Measurements from ENCODE around the gene DSC2.
A peak's percentile ranks its signal among the peaks of the same experiment; 100 is the strongest.

Gene DSC2

DNA sequence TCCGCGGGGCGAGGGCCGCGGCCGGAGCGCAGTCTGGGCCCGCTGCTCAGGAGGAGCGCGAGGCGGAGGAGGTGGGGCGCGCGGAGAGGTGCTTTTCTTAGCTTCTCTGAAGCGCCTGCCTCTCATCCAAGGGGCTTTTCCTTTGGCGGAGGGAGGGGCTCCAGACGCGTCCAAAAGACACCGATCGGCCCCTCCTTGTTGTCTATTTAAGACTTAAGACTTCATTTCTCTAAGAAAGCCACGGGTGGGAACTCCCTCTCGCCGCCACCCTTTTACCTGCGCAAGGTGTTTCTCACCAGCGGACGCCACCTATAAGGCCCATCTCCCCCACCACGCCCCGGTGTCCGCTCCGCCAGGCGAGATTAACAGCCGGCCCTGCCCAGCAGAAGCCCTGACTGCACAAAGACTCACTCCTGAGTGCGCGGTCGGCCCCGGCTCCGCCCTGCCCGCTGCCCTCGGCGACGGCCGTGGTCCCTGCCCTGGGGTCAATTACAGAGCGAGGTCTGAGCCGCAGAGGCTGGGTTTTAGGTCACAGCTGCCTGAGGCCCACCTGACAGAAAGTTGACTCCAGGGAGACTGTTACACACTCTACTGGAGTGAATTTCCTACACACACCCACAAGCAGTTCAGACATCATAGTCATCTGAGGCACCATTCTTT, at the start of gene DSC2:
Gene DSC2, minus strand, starts transcription at position 397 of the 660 bp plus-strand sequence. CDS start 450 bp downstream, outside the sequence.
- TF ChIP-seq, protein P1, sequence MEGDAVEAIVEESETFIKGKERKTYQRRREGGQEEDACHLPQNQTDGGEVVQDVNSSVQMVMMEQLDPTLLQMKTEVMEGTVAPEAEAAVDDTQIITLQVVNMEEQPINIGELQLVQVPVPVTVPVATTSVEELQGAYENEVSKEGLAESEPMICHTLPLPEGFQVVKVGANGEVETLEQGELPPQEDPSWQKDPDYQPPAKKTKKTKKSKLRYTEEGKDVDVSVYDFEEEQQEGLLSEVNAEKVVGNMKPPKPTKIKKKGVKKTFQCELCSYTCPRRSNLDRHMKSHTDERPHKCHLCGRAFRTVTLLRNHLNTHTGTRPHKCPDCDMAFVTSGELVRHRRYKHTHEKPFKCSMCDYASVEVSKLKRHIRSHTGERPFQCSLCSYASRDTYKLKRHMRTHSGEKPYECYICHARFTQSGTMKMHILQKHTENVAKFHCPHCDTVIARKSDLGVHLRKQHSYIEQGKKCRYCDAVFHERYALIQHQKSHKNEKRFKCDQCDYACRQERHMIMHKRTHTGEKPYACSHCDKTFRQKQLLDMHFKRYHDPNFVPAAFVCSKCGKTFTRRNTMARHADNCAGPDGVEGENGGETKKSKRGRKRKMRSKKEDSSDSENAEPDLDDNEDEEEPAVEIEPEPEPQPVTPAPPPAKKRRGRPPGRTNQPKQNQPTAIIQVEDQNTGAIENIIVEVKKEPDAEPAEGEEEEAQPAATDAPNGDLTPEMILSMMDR (IDR thresholded peaks at IDR 0.05; ENCODE audit: low read length, missing control alignments), result no peak
- H3K4me3 ChIP-seq (replicated peaks; ENCODE audit: low read depth, low read length), result peak within 1 kb of the TSS; percentile 67
- DNase-seq (ENCODE audit: low read depth), result no peak

DNA sequence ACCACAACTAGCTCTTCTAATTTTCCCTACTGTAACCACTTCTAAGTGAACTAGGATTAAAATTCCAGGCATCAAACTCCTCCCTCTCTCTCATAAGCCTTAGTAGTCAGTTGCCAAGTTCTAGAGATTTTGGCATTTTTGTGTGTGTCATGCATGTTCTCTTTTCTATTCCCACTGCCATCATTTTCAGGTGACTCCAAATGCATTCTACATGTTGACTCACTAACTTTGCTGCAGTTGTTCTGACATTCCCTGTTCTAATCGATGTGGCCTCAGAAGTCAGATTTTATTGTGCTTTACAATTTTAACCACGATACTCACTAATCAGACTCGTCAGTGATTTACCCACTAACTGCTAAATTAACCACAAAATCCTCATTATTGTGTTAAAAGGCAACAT, 47.1 kb upstream of the DSC2 start:
- H3K4me3 ChIP-seq (replicated peaks; ENCODE audit: low read depth, low read length), result no peak overlapping the region
- TF ChIP-seq, protein P1 (IDR thresholded peaks at IDR 0.05; ENCODE audit: low read length, missing control alignments), result no peak
- DNase-seq (ENCODE audit: low read depth), result no peak

DNA sequence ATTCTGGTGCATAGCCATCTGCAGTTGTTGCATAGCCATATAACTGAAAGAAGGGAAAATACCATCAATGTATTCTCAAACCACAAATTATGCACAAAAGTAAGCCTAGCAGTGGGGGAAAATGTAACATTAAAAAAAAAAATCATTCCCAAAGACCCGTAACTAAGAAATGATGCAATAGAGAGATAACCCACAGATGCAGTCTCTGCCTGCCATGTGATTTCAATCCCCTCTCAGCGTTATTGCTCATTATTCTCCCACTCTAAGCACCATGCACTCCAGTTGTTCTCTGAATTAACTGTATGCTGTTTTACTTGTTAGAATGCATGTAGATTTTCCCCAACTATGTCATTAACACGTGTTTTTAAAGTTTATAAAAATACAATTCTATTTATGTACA, 46.4 kb upstream of the DSC2 start:
- no peak overlapping the region for H3K4me3 ChIP-seq (replicated peaks; ENCODE audit: low read depth, low read length)
- no peak for DNase-seq (ENCODE audit: low read depth)
- TF ChIP-seq, protein P1 (IDR thresholded peaks at IDR 0.05; ENCODE audit: low read length, missing control alignments), result no peak

DNA sequence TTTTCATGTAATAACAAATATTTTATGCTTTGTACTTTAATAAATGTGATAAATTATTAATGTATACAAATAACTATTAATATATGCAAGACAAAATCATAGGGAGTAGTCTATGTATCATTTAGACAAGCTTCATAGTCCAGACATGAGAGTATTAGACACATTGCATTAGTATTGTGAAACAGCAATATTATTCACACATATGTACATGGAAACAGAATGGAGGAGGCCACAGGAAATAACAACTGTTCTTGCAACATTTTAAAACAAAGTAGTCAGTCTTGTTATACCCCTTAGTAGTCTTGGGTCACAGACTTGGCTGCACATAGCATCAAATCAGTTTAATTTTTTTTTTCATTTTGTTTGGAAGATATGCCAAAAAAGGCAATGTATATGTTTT, 44.6 kb upstream of the DSC2 start:
- DNase-seq (ENCODE audit: low read depth), result peak; percentile 71
- H3K4me3 ChIP-seq (replicated peaks; ENCODE audit: low read depth, low read length), result no peak overlapping the region
- TF ChIP-seq, protein P1 (IDR thresholded peaks at IDR 0.05; ENCODE audit: low read length, missing control alignments), result no peak

DNA sequence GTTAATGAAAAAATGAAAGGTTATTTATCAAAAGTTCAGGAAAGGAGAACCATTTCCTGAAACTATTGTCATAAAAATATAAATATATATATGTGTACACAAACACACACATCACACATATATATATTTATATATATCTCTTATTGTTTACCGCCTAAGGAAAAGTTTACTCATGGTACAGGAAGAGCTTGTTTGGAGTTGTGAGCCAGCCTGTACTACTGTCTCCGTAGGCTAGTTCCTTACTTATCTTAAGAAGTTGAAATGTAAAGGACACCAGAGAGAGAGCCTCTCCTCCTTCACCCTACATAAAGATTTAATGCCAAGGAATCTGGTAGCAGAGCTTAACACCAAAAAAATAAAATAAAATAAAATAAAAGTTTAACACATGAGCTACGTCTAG, 40.8 kb upstream of the DSC2 start:
- no peak overlapping the region for H3K4me3 ChIP-seq (replicated peaks; ENCODE audit: low read depth, low read length)
- DNase-seq (ENCODE audit: low read depth), result no peak
- TF ChIP-seq, protein P1 (IDR thresholded peaks at IDR 0.05; ENCODE audit: low read length, missing control alignments), result no peak

DNA sequence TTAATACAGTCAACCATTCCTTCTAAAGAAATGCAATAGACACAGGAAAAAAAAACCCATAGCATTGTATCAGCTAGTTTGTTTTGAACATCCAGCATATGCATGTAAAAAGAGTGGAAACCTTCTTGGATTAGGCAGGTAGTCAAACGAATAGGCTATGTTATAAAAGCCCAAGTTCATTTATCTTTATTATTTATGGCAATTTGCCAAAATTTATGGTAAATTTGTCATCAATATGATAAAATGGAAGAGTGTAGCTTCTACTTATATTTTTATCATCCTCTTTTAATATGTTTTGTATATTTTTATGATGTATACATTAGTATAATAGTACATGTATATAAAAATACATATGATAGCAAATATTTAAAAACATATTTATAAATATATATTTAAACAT, 36.5 kb upstream of the DSC2 start:
- TF ChIP-seq, protein P1 (IDR thresholded peaks at IDR 0.05; ENCODE audit: low read length, missing control alignments), result no peak

DNA sequence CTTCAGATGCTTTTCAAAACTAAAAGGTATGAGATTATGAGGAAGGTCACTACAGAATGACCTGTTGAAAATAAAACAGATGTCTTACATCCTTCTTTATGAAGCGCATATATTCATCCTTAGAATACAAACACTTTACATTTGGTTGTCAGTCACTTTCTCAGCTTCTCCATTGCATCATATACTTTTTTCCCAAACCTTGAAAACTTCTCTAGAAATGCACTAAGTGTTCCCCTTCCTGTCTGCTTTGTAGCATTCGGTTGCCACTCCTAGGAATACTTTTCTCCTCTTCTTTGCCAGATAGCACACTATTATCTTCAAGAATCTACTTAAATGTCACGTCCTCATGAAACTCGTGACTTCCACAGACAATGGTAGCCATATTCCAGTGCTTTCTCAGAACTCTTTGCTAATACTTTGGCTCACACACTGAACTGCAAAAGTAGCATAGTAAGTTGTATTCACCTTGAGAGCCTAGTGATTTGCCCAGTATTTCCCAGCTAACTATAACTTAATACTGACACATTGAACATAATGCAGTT, 32.8 kb upstream of the DSC2 start:
- TF ChIP-seq, protein P1 (IDR thresholded peaks at IDR 0.05; ENCODE audit: low read length, missing control alignments), result no peak
- no peak overlapping the region for H3K4me3 ChIP-seq (replicated peaks; ENCODE audit: low read depth, low read length)
- DNase-seq (ENCODE audit: low read depth), result no peak

More for the DNA sequence above, 36.5 kb upstream of the DSC2 start:
- DNase-seq (ENCODE audit: low read depth), result no peak
- H3K4me3 ChIP-seq (replicated peaks; ENCODE audit: low read depth, low read length), result no peak overlapping the region

Measured in fibroblast of pulmonary artery (primary cell).